Hepatocyte (in vitro differentiated cells): ENCODE data around the gene ARSB.

Experiments
- CTCF ChIP-seq: fragments of 200-600 bp; sonication (generic); IDR thresholded peaks from 2 replicates; pipeline ENCODE4 v1.5.1; 2016; ENCODE audit warnings: antibody characterized with exemption, mild to moderate bottlenecking; ENCODE audit not compliant: poor library complexity
- EZH2 ChIP-seq: fragments of 200-600 bp; sonication (generic); IDR thresholded peaks from 2 replicates; pipeline ENCODE4 v1.6.1; 2016; ENCODE audit warnings: antibody characterized with exemption, mild to moderate bottlenecking, borderline replicate concordance

- TF ChIP-seq CTCF (no peak), EZH2 (no peak)
These were observed 72.9 kb downstream of the ARSB start for GRCh38 chr5:78912085-78912771.
